Forelimb muscle (tissue), 1 donor: Measurements from ENCODE around the gene UBXN7. TPM values are rescaled to one million over a fixed set of nuclear protein-coding genes. Genes with fewer than 3 reads are reported as not detected.
"Not testable (repeated sequence)": the region's sequence is repeated elsewhere in the genome, so short reads cannot be mapped to it uniquely, and the experiment has no call there.

Experiments used
- DNase-seq: peaks from one replicate; pipeline ENCODE4 v3.0.0-alpha.2; 2013; ENCODE audit warnings: low read depth
- polyA plus RNA-seq: library from polyadenylated mRNA; unstranded; fragments of 120-200 nt; gene quantifications from one replicate; pipeline ENCODE4 v1.2.1, GENCODE V29; 2013; ENCODE audit not compliant: insufficient read length

The UBXN7 gene
- polyA plus RNA-seq, 1 donor = 17.3 TPM

DNA sequence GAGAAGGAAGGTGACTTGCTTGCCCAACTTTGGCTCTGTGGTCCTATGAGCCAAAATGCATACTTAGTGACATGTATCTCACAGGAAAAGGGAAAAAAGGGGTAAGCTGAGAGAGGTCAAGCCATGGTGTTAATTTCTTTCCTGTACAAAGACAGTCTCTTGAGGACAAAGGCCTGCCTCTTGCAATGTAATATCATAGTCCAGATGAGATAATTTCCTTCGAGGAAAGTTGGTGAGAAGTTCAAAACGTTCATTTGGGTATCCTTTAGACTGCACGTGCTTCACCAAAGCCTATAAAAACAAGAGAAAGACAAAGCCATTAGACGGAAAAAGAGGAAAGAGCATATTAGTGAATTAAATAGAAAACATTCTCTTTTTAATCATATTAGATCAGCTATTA is 75.7 kb downstream of the UBXN7 start:
- no peak for DNase-seq

- no peak for DNase-seq
Observed at GRCh38 chr3:196355668-196356067, 76.6 kb downstream of the UBXN7 start.

- no peak for DNase-seq
Observed at GRCh38 chr3:196354132-196354531, 78.1 kb downstream of the UBXN7 start.

GRCh38 chr3:196351541-196351940 is 80.7 kb downstream of the UBXN7 start:
- DNase-seq = no peak

GRCh38 chr3:196350067-196350466 is 82.2 kb downstream of the UBXN7 start:
- no peak for DNase-seq

DNA sequence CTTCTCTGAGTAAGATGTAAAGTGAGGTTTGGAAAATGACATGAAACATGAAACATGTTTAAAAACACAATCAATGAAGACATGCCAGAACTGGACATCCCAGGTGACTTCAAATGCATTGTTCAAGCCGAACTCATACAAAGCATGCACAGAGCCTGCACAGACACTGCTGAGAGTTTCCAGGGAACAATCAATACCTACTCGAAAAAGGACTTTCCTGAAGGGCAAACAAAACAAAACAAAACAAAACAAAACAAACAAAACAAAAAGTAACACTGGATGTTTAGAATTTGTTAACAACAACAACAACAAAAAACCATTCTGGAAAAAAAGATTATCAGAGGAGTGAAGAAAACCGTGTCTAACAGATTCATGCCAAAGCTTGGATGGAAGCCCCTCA is 83.5 kb downstream of the UBXN7 start:
- DNase-seq = no peak

GRCh38 chr3:196344663-196345062 is 87.6 kb downstream of the UBXN7 start:
- DNase-seq = no peak

- DNase-seq = not testable (repeated sequence)
Observed at GRCh38 chr3:196343917-196344316, 88.3 kb downstream of the UBXN7 start.

GRCh38 chr3:196341137-196341536 is 91.1 kb downstream of the UBXN7 start:
- no peak for DNase-seq

GRCh38 chr3:196340466-196340865 is 91.8 kb downstream of the UBXN7 start:
- DNase-seq = no peak

GRCh38 chr3:196339493-196340254 is 92.6 kb downstream of the UBXN7 start:
- no peak for DNase-seq

GRCh38 chr3:196339044-196339443 is 93.2 kb downstream of the UBXN7 start:
- DNase-seq = no peak

DNA sequence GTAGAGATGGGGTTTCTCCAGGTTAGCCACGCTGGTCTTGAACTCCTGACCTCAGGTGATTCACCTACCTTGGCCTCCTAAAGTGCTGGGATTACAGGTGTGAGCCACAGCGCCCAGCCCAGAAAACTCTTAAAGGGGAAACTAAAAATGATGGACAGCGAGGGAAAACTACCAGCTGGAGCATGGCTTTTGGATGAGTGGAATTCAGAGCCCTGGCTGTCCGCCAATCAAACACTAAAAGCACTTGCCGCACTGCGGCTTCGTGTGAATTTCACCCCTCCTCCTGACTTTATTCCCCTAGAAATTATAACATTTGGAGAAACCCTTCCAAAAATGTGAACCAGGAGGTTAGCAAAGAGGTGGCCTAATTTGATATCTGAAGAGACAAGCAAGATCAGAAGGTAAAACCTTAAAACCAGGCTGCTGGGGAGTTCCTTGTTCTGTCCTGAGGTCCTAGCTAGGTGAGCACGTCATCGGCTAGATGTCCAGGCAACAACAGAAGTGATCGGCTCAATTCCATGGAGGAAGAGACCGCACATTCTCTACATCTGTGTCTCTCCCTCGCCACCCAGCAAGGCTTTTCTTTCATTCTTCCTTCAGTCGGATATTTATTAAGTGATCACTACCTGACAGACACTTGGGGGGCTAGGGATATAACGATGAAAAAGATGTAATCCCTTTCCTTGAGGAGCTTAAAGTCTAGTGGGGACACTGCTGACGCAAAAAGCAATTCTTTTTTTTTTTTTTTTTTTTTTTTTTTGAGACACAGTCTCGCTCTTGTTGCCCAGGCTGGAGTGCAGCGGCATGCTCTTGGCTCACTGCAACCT is 95.7 kb downstream of the UBXN7 start:
- DNase-seq = no peak

GRCh38 chr3:196335503-196335948 is 96.7 kb downstream of the UBXN7 start:
- DNase-seq = no peak

DNA sequence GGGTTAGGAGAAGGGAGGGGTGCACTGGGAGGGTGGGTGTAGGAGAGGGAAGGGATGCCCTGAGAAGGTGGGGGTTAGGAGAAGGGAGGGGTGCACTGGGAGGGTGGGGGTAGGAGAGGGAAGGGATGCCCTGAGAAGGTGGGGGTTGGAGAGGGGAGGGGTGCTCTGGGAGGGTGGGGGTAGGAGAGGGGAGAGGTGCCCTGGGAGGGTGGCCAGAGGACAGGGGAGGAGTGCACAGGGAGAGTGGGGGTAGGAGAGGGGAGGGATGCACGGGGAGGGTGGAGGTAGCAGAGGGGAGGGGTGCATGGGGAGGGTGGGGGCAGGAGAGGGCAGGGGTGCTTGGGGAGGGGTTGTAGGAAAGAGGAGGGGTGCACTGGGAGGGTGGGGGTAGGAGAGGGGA is 97.2 kb downstream of the UBXN7 start:
- no peak for DNase-seq

DNA sequence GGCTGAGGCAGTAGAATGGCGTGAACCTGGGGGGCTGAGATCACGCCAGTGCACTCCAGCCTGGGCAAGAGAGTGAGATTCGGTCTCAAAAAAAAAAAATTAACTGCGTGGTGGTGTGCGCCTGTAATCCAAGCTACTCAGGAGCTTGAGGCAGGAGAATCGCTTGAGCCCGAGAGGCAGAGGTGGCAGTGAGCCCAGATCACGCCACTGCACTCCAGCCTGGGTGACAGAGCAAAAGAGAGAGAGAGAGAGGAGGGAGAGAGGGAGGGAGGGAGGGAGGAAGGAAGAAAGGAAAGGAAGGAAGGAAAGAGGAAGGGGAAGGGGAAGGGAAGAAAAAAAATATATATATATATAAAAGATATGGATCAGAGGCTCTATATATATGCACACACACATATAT is 100.1 kb downstream of the UBXN7 start:
- DNase-seq = no peak

GRCh38 chr3:196327405-196327804 is 104.8 kb downstream of the UBXN7 start:
- DNase-seq = no peak

GRCh38 chr3:196326936-196327335 is 105.3 kb downstream of the UBXN7 start:
- no peak for DNase-seq

DNA sequence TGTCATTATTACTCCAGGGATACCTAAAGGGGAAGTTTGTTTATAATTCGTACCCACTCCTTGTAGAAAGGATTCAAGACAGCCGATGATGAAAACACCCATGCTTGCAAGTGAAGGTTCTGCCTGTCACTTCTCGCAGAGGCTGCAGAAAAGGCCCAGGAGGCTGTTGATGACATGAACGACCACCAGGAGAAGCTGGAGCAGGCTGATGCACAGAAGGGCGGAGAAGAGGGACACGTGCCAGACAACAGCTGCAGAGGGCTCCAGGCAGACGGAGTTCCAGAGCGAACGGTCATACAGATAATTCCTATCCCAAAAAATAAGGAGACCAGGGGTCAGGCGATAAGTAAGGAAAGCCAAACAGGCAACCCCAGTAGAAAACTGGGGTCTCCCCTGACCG is 108.5 kb downstream of the UBXN7 start:
- peak; percentile 20 for DNase-seq

- no peak for DNase-seq
Observed at GRCh38 chr3:196323016-196323415, 109.2 kb downstream of the UBXN7 start.

GRCh38 chr3:196321162-196321561 is 111.1 kb downstream of the UBXN7 start:
- no peak for DNase-seq

GRCh38 chr3:196320137-196320536 is 112.1 kb downstream of the UBXN7 start:
- no peak for DNase-seq
